Sigmoid colon (tissue), 7 donors: ENCODE measurements around the gene EWSR1. TPM values are rescaled to one million over a fixed set of nuclear protein-coding genes. Genes with fewer than 3 reads are reported as not detected.
"Not testable (repeated sequence)": the region's sequence is repeated elsewhere in the genome, so short reads cannot be mapped to it uniquely, and the experiment has no call there.

Experiments
- DNase-seq: peaks from one replicate; pipeline ENCODE4 v3.0.0-alpha.2; 2019
- H3K27ac ChIP-seq, 4 donors: fragments of 200-600 bp; sonication (generic); one replicate each; pipeline ENCODE4 v1.5.1; 2016 to 2019; ENCODE audit warnings: mild to moderate bottlenecking in 1 of 4
- H3K27me3 ChIP-seq, 3 donors: fragments of 200-600 bp; sonication (generic); one replicate each; pipeline ENCODE4 v1.5.1; 2019; ENCODE audit warnings: mild to moderate bottlenecking in 1 of 3
- H3K36me3 ChIP-seq, 4 donors: fragments of 200-600 bp; sonication (generic); one replicate each; pipeline ENCODE4 v1.5.1; 2016 to 2019
- H3K4me1 ChIP-seq, 4 donors: fragments of 200-600 bp; sonication (generic); one replicate each; pipeline ENCODE4 v1.5.1; 2017 to 2019
- H3K4me3 ChIP-seq, 4 donors: fragments of 200-600 bp; sonication (generic); one replicate each; pipeline ENCODE4 v1.5.1; 2017 to 2019; ENCODE audit warnings: mild to moderate bottlenecking in 2 of 4, moderate library complexity in 1 of 4
- H3K9me3 ChIP-seq, 4 donors: fragments of 200-600 bp in 3 of 4; sonication (generic) in 3 of 4; one replicate each; pipeline versions ENCODE4 v1.5.1 to v1.6.1; 2013 to 2019
- CTCF ChIP-seq, 4 experiments: fragments of 450-650 bp in 3 of 4; fragments of 200-600 bp in 1 of 4; IDR thresholded peaks; one replicate each; pipeline ENCODE4 v1.5.1; 2016 to 2019; ENCODE audit warnings: antibody characterized with exemption in 4 of 4, mild to moderate bottlenecking in 3 of 4, moderate library complexity in 2 of 4
- EP300 ChIP-seq, 4 donors: sonication (generic); formaldehyde crosslinking; IDR thresholded peaks; one replicate each; pipeline ENCODE4 v1.6.1; 2017; ENCODE audit warnings: antibody characterized with exemption in 4 of 4
- POLR2A ChIP-seq, 2 donors: fragments of 450-650 bp; IDR thresholded peaks; one replicate each; pipeline ENCODE4 v1.6.1; 2016; ENCODE audit warnings: antibody characterized with exemption in 2 of 2, mild to moderate bottlenecking in 2 of 2, moderate library complexity in 2 of 2
- POLR2AphosphoS5 ChIP-seq, 4 donors: sonication (generic); formaldehyde crosslinking; IDR thresholded peaks; one replicate each; pipeline ENCODE4 v1.6.1; 2017; ENCODE audit warnings: antibody characterized with exemption in 4 of 4
- WGBS, 2 donors: extraction: QIAGEN DNeasy Blood & Tissue Kit; methylation state at CpG; one replicate each; pipeline ENCODE4 v1.1.7; 2013; 5-methylcytosine and 5-hydroxymethylcytosine counted together
- intact Hi-C: fragments of 100-400 bp; cut with DNase I; formaldehyde crosslinking; loops from one replicate; pipeline ENCODE4 v1.15.1; 2023
- polyA plus RNA-seq, 3 donors: library from polyadenylated mRNA; stranded (reverse); fragments of 200-250 nt; gene quantifications; one replicate each; pipeline ENCODE4 v1.2.3, GENCODE V29; 2013
- total RNA-seq, 4 donors: library from RNA; depleted of rRNA; stranded (reverse); fragments of >200 nt; gene quantifications; one replicate each; pipeline ENCODE4 v1.1.0, GENCODE V29; 2016
- donor health status: healthy with polysubstance abuse.
- donor health status: Bipolar disorder and iron deficiency.
- donor health status: healthy.

EWSR1 gene
- total and polyA plus RNA-seq, 7 donors, result 81.4 to 233 (median 174) TPM

GRCh38 chr22:29341849-29342127, 73.7 kb downstream of the EWSR1 start:
- no peak for TF ChIP-seq EP300 (IDR thresholded peaks at IDR 0.05)
- no peak for TF ChIP-seq POLR2A (IDR thresholded peaks at IDR 0.05)
- intact Hi-C loops, result no loop called here
- DNase-seq, result no peak
- WGBS, 2 donors, result 95 to 98% methylated on average over 2 of the region's 2 CpGs
- peaks cover 0 to 41% (median 38%) of the 10 kb centered on the region in 4 donors for H3K4me1 ChIP-seq
- no peak overlapping the region for H3K27ac ChIP-seq
- H3K36me3 ChIP-seq, result peaks cover 22 to 66% (median 47%) of the 10 kb centered on the region in 4 donors
- no peaks in the 10 kb centered on the region for H3K27me3 ChIP-seq
- no peaks in the 10 kb centered on the region for H3K9me3 ChIP-seq
- no peak overlapping the region for H3K4me3 ChIP-seq

- H3K9me3 ChIP-seq, result no peaks in the 10 kb centered on the region
- H3K4me1 ChIP-seq, result peaks cover 0 to 45% (median 42%) of the 10 kb centered on the region in 4 donors
- intact Hi-C loops, result no loop called here
- no peak overlapping the region for H3K4me3 ChIP-seq
- no peaks in the 10 kb centered on the region for H3K27me3 ChIP-seq
- no peak for DNase-seq
- no peak for TF ChIP-seq CTCF (IDR thresholded peaks at IDR 0.05)
- no peak for TF ChIP-seq EP300 (IDR thresholded peaks at IDR 0.05)
- TF ChIP-seq POLR2AphosphoS5 (IDR thresholded peaks at IDR 0.05), result no peak
- TF ChIP-seq POLR2A (IDR thresholded peaks at IDR 0.05), result no peak
- H3K27ac ChIP-seq, result no peak overlapping the region
- H3K36me3 ChIP-seq, result peaks cover 22 to 62% (median 47%) of the 10 kb centered on the region in 4 donors
- 92 to 96% methylated on average over 6 of the region's 6 CpGs for WGBS, 2 donors
These were observed 74.1 kb downstream of the EWSR1 start for GRCh38 chr22:29342177-29342576.

- Histone ChIP-seq H3K4me3 (no peak overlapping the region), H3K27ac (peak overlapping the region in 1 of 4 donors; percentile 79), H3K4me1 (peaks cover 0 to 51% (median 46%) of the 10 kb centered on the region in 4 donors), H3K36me3 (peaks cover 22 to 62% (median 46%) of the 10 kb centered on the region in 4 donors), H3K27me3 (no peaks in the 10 kb centered on the region), H3K9me3 (no peaks in the 10 kb centered on the region)
- DNase-seq, result no peak
- no peak for TF ChIP-seq POLR2AphosphoS5 (IDR thresholded peaks at IDR 0.05)
- TF ChIP-seq CTCF (IDR thresholded peaks at IDR 0.05), result no peak
- TF ChIP-seq EP300 (IDR thresholded peaks at IDR 0.05), result no peak
- TF ChIP-seq POLR2A (IDR thresholded peaks at IDR 0.05), result no peak
- 92 to 94% methylated on average over 10 of the region's 10 CpGs for WGBS, 2 donors
- intact Hi-C loops, result no loop called here
These were observed 74.7 kb downstream of the EWSR1 start for GRCh38 chr22:29342577-29343312.

GRCh38 chr22:29343313-29343805, 75.3 kb downstream of the EWSR1 start:
- H3K9me3 ChIP-seq, result no peaks in the 10 kb centered on the region
- intact Hi-C loops, result no loop called here
- no peaks in the 10 kb centered on the region for H3K27me3 ChIP-seq
- H3K36me3 ChIP-seq, result peaks cover 22 to 62% (median 45%) of the 10 kb centered on the region in 4 donors
- H3K4me1 ChIP-seq, result peaks cover 0 to 51% (median 47%) of the 10 kb centered on the region in 4 donors
- no peak overlapping the region for H3K4me3 ChIP-seq
- H3K27ac ChIP-seq, result peak overlapping the region; percentile 63 to 79 (median 73)
- 72 to 75% methylated on average over 7 of the region's 7 CpGs for WGBS, 2 donors
- no peak for TF ChIP-seq EP300 (IDR thresholded peaks at IDR 0.05)
- no peak for TF ChIP-seq CTCF (IDR thresholded peaks at IDR 0.05)
- TF ChIP-seq POLR2A (IDR thresholded peaks at IDR 0.05), result no peak
- no peak for TF ChIP-seq POLR2AphosphoS5 (IDR thresholded peaks at IDR 0.05)
- peak; percentile 78 for DNase-seq

- no peaks in the 10 kb centered on the region for H3K27me3 ChIP-seq
- H3K27ac ChIP-seq, result peak overlapping the region; percentile 63 to 79 (median 73)
- 68 to 73% methylated on average over 5 of the region's 5 CpGs for WGBS, 2 donors
- H3K36me3 ChIP-seq, result peaks cover 22 to 60% (median 43%) of the 10 kb centered on the region in 4 donors
- TF ChIP-seq EP300 (IDR thresholded peaks at IDR 0.05), result peak in 1 of 4 donors; percentile 29
- TF ChIP-seq POLR2AphosphoS5 (IDR thresholded peaks at IDR 0.05), result peak; percentile 43 to 77 (median 71)
- no peak for TF ChIP-seq POLR2A (IDR thresholded peaks at IDR 0.05)
- TF ChIP-seq CTCF (IDR thresholded peaks at IDR 0.05), result no peak
- no peaks in the 10 kb centered on the region for H3K9me3 ChIP-seq
- peak; percentile 94 for DNase-seq
- H3K4me1 ChIP-seq, result peaks cover 0 to 51% (median 47%) of the 10 kb centered on the region in 4 donors
- H3K4me3 ChIP-seq, result no peak overlapping the region
- intact Hi-C loops, result loop anchor here (2.0 kb wide), 1 partner anchor 15 kb away; no protein-coding TSS in a partner anchor
These were observed 76.1 kb downstream of the EWSR1 start for GRCh38 chr22:29344137-29344536.

- H3K4me1 ChIP-seq, result peaks cover 0 to 51% (median 47%) of the 10 kb centered on the region in 4 donors
These were observed 76.8 kb downstream of the EWSR1 start for GRCh38 chr22:29344889-29345288.

More at GRCh38 chr22:29344889-29345288, 76.8 kb downstream of the EWSR1 start:
- 88% methylated on average over 5 of the region's 5 CpGs for WGBS, 2 donors
- not testable (repeated sequence) for DNase-seq, H3K27me3 ChIP-seq, H3K9me3 ChIP-seq, H3K4me3 ChIP-seq
- H3K36me3 ChIP-seq, result peaks cover 22 to 60% (median 42%) of the 10 kb centered on the region in 4 donors
- peak overlapping the region; percentile 63 to 79 (median 73) for H3K27ac ChIP-seq
- intact Hi-C loops, result loop anchor here (2.0 kb wide), 1 partner anchor 14 kb away; no protein-coding TSS in a partner anchor
